ENCODE results near the gene SAMHD1.
"Not testable (repeated sequence)": the region's sequence is repeated elsewhere in the genome, so short reads cannot be mapped to it uniquely, and the experiment has no call there.

SAMHD1 gene

DNA sequence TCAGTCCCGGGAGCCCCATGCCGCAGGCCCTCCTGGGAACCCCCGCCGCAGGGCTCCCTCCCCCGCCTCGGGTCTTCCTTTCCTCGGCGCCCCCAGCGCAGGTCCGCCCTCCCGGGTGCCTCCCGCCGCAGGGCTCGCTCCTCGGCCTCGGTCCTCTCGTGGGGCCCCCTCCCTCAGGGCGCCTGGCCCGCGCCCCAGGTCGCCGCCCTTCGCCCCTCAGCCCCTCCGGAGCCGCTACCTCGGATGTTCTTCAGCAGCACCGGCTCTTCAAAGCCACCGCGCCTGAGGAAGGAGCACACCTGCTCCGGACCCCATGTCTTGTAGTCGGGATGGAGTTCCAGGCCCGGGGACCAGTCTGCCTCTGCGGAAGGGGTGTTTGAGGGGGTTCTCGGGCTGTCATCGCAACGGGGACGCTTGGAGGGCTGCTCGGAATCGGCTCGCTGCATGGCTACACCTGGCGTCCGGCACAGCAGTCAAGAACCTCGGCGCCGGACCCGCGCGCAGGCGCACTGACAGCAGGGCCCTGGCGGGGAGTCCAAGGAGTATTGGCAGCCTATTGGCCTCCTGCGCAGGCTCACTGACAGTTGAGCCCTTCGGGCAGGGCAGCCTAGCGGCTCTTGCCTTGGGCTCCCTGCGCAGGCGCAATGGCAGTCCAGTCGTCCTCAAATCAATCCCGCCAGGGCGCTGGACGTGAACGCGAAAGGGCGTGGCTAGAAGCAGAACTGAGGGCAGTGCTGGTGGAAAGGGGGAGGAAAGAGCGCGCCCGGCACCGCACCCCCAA lies at the start of gene SAMHD1:
Gene SAMHD1 (minus strand): TSS at position 511 of the 781 bp plus-strand sequence. CDS start 65 bp downstream, at position 446.
- DNase-seq: peak; percentile 98

DNA sequence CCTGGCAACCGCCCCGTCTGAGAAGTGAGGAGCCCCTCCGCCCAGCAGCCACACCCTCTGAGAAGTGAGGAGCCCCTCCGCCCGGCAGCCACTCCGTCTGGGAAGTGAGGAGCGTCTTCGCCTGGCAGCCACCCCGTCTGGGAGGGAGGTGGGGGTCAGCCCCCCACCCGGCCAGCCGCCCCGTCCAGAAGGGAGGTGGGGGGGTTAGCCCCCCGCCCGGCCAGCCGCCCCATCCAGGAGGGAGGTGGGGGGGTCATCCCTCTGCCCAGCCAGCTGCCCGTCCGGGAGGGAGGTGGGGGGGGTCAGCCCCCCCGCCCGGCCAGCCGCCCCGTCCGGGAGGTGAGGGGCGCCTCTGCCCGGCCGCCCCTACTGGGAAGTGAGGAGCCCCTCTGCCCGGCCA lies 48.7 kb upstream of the SAMHD1 start:
- DNase-seq: not testable (repeated sequence)

GRCh38 chr20:36998652-36999051 lies 47.1 kb upstream of the SAMHD1 start:
- no peak for DNase-seq

DNA sequence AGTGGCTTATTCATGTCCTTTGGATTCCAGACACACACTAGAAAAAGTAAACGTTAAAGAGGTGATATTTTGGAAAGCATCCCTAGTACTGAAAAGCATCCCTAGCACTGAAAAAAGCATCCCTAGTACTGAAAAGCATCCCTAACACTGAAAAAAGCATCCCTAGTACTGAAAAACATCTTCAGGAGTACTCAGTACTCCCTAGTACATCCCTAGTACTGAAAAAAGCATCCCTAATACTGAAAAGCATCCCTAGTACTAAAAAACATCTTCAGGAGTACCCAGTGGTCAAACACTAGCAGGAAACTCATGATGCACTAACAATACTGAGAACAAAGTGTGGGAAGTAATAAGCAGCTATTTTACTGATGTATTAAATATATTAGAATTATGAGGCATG lies 45.6 kb upstream of the SAMHD1 start:
- DNase-seq: no peak

DNA sequence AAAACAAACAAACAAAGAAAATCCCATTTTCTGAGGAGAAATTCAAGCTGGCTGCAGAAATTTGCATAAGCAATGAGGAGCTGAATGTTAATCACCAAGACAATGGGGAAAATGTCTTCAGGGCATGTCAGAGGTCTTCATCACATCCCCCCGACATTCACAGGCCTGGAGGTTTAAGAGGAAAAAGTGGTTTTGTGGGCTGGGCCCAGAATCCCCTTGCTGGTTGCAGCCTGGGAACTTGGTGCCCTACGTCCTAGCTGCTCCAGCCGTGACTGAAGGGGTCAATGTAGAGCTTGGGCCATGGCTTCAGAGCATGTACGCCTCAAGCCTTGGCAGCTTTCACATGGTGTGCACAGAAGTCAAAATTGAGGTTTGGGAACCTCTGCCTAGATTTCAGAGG lies 42.7 kb upstream of the SAMHD1 start:
- not testable (repeated sequence) for DNase-seq

GRCh38 chr20:36992802-36993334 lies 41.4 kb upstream of the SAMHD1 start:
- DNase-seq: no peak

DNA sequence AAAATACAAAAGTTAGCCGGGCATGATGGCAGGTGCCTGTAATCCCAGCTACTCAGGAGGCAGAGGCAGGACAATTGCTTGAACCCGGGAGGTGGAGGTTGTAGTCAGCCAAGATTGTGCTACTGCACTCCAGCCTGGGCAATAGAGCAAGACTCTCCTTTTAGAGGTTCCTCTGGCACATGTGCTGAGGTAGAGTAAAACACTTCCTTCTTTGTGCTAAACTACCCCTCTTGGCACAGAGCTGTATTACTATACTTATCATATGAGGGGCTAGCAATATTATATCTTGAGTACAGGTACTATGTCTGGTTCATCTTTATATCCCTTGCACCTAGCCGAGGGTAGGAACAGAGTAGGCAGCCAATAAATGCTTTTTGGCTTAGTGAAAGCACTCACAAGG lies 40.2 kb upstream of the SAMHD1 start:
- no peak for DNase-seq

GRCh38 chr20:36989797-36990196 lies 38.3 kb upstream of the SAMHD1 start:
- DNase-seq: no peak

GRCh38 chr20:36988494-36988966 lies 37.0 kb upstream of the SAMHD1 start:
- no peak for DNase-seq

GRCh38 chr20:36984257-36984638 lies 32.7 kb upstream of the SAMHD1 start:
- no peak for DNase-seq

GRCh38 chr20:36975099-36975818 lies 23.8 kb upstream of the SAMHD1 start:
- peak; percentile 61 for DNase-seq

- no peak for DNase-seq
These were observed 23.2 kb upstream of the SAMHD1 start for GRCh38 chr20:36974660-36975059.

DNA sequence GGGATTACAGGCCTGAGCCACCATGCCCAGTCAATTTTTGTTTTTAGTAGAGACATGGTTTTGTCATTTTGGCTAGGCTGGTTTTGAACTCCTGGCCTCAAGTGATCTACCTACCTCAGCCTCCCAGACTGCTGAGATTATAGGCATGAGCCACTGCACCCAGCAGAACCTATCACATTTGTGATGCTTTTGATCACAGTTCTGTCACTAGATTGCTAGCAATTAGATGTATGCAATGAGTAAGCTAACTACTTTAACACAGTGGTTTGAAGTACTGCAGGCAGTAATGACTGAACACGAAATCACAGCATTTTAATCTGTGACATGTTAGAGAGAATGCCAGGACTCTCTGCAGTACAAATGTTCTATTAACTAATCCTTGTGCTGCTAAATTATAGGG lies 19.6 kb upstream of the SAMHD1 start:
- no peak for DNase-seq

DNA sequence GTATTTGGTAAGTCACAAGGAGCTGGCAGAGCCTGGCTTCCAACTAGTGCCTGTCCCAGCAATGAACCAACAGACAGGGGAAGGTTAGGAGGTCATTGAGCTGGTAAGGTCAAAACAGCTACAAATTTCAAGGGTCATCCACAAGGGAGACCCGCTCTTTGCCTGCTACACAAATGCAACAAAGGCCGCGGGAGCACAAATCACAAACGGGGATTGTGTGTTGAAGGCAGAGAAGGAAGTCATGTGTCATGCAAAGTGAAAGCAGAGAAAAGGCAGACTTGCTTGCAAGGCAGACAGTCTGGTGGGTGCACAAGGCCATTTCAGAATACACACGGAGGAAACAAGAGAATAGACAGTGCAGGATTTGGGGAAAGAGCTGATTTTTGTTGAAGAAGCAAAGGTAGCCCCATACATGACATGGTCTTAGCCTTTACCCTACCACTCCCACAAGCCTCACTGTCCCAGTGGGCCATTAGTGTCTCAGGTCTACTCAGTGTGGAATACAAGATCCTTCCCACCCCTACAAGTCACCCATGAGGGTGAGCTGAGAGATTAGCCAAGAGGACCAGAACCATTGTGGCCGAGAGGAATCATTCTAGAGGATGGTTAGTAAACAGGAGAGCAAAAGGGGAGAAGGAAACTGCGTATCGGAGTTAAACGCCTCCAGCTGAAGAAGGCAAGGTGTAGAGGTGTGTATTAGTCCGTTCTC lies 18.1 kb upstream of the SAMHD1 start:
- DNase-seq: no peak

GRCh38 chr20:36969051-36969450 lies 17.5 kb upstream of the SAMHD1 start:
- no peak for DNase-seq

DNA sequence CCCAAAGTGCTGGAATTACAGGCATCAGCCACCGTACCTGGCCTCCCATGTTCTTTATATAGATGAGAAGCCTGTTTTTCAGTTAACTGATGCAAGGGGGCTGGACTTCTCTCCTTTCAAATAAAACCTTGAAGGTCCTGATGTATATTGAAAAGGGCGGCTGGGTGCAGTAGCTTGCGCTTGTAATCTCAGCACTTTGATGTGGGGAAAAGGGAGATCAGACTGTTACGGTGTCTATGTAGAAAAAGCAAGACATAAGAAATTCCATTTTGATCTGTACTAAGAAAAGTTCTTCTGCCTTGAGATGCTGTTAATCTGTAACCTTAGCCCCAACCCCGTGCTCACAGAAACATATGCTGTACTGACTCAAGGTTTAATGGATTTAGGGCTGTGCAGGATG lies 16.1 kb upstream of the SAMHD1 start:
- no peak for DNase-seq

GRCh38 chr20:36966965-36967364 lies 15.5 kb upstream of the SAMHD1 start:
- DNase-seq: not testable (repeated sequence)

DNA sequence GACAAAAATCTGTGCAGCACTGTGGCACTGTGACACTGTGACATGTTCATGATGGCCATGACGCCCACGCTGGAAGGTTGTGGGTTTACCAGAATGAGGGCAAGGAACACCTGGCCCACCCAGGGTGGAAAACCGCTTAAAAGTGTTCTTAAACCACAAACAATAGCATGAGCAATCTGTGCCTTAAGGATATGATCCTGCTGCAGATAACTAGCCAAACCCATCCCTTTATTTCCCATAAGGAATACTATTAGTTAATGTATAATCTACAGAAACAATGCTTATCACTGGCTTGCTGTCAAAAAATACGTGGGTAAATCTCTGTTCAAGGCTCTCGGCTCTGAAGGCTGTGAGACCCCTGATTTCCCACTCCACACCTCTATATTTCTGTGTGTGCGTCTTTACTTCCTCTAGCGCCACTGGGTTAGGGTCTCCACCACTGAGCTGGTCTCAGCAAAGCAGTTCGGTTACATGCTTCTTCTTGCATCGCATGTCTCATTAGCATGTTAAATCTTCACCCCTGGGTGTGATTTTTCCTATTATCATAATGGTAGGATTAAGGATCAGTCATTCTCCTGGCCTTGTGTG lies 10.9 kb upstream of the SAMHD1 start:
- DNase-seq: not testable (repeated sequence)

GRCh38 chr20:36959242-36959641 lies 7.7 kb upstream of the SAMHD1 start:
- no peak for DNase-seq

- DNase-seq: no peak
These were observed 6.6 kb upstream of the SAMHD1 start for GRCh38 chr20:36957875-36958667.

DNA sequence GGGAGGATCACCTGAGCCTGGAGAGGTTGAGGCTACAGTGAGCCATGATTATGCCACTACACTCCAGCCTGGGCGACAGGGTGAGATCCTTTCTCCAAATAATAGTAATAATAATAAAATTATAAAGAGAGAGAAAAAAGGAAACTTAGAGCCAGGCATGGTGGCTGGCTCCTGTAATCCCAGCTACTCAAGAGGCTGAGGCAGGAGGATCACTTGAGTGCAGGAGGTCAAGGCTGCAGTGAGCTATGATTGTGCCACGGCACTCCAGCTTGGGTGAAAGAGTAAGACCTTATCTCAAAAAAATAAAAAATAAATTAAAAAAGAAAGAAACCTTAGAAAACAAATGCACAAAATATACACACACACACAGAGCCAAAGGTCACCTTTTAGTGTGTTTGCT lies 5.2 kb upstream of the SAMHD1 start:
- no peak for DNase-seq

DNA sequence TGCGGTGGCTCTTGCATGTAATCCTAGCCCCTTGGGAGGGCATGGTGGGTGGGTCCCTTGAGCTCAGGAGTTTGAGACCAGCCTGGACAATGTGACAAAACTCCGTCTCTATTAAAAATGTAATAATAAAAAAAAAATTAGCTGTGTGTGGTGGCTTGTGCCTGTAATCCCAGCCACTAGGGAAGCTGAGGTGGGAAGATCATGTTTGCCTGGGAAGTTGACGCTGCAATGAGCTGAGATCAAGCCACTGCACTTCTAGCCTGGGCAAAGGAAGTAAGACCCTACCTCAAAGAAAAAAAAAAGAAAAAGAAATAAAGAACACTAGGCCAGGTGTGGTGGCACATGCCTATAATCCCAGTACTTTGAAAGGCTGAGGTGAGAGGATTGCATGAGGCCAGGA lies 4.5 kb upstream of the SAMHD1 start:
- DNase-seq: no peak

All from activated CD4-positive, alpha-beta T cell treated with anti-CD3 and anti-CD28 coated beads, Interleukin-2, amount 50 U/mL, for 16 hours (primary cell).